NB4 (cell line): ENCODE results near the gene FMNL1.

Source experiments
- DNase-seq: peaks from one replicate; pipeline ENCODE4 v3.0.0; 2010; ENCODE audit warnings: low read depth
- H3K4me3 ChIP-seq: one replicate; pipeline ENCODE4 v1.5.1; 2011; ENCODE audit warnings: mild to moderate bottlenecking, low read depth, low read length, moderate library complexity
- CTCF ChIP-seq: IDR thresholded peaks from one replicate; pipeline ENCODE4 v1.5.1; 2012; ENCODE audit warnings: low read depth, low read length
- MAX ChIP-seq: IDR thresholded peaks from 2 replicates; pipeline ENCODE4 v1.6.1; 2011; ENCODE audit warnings: low read depth, low read length
- MYC ChIP-seq: IDR thresholded peaks from 2 replicates; pipeline ENCODE4 v1.6.1; 2011; ENCODE audit warnings: low read depth, low read length
- POLR2A ChIP-seq: IDR thresholded peaks from 2 replicates; pipeline ENCODE4 v1.6.1; 2011; ENCODE audit warnings: mild to moderate bottlenecking; ENCODE audit not compliant: insufficient read length; ENCODE audit errors: extremely low read depth

The FMNL1 gene

DNA sequence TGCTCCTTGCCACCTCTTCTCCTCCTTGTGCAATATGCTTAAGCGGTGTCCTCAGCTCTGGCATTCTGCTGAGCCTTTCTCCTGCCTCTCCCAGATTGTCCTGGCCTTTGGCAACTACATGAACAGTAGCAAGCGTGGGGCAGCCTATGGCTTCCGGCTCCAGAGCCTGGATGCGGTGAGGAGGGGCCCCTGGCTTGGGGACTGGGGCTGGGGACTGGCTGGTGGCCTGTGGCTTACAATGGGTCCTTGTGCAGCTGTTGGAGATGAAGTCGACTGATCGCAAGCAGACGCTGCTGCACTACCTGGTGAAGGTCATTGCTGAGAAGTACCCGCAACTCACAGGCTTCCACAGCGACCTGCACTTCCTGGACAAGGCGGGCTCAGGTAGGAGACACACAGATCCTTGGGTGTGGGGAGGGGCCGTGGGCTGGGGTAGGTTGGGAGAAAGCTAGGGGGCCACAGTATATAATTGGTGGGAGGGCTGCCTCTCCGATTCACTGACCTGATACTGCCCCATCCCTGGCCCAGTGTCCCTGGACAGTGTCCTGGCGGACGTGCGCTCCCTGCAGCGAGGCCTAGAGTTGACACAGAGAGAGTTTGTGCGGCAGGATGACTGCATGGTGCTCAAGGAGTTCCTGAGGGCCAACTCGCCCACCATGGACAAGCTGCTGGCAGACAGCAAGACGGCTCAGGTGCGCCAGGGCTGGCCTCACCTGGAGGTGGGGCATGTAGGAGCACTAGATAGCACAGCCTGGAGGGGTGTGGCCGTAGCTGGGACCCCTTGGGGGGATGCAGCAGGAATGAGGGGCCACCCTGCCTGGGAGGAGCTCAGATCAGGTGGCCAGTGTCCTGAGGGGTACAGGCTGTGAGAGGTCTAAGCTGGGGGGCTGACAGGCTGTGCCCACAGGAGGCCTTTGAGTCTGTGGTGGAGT lies 23.3 kb downstream of the FMNL1 start:
- TF ChIP-seq MAX (no peak), MYC (no peak), POLR2A (no peak), CTCF (no peak)
- H3K4me3 ChIP-seq: no peak overlapping the region
- no peak for DNase-seq

- peak overlapping the region; percentile 47 for H3K4me3 ChIP-seq
- DNase-seq: no peak
- TF ChIP-seq MAX (no peak), CTCF (no peak), MYC (no peak), POLR2A (no peak)
These were observed 24.7 kb downstream of the FMNL1 start for GRCh38 chr17:45246338-45246737.

- no peak for DNase-seq
- H3K4me3 ChIP-seq: peak overlapping the region; percentile 47
- TF ChIP-seq CTCF (peak; percentile 39), POLR2A (no peak), MYC (peak; percentile 1; the same call in 1 of the 2 replicates), MAX (no peak)
These were observed 25.3 kb downstream of the FMNL1 start for GRCh38 chr17:45246861-45247428.

DNA sequence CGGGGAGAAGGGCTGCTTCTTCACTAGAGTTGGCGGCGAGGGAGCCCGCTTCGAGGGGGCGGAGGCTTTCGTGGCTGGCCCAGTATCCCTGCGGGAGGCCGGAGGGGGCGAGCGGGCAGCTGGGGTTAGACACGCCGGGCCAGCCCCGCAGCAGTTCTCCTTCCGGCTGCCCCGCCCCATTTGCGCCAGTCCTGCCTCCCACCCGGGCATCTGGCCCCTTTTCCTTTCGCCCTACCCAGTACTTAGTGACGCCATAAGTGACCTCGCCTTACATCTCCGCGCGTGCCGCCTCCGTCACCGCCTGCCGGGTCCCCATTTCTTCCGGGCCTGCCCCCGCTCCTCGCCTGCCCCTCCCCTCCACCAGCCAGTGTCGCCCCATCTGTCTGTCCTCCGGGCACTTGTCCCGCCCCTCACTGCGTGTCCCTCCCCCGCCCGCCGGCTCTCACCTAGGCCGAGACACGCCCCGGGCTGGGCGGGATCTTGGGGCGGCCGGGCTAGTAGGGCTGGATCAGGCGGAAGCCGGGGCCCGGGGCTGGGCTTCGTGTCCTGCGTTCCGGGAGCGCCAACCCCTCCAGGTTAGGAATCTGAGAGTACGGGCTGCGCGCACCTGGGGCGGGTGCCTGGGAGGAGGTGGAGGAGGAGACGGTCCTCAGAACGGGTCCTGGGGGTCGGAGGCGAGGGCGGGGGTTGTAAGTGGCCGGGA lies 25.9 kb downstream of the FMNL1 start:
- H3K4me3 ChIP-seq: peak overlapping the region; percentile 58
- TF ChIP-seq MAX (peak; percentile 1; the same call in 1 of the 2 replicates), MYC (peak; percentile 3; the same call in 1 of the 2 replicates), CTCF (no peak), POLR2A (peak; percentile 71)
- DNase-seq: peak; percentile 97

DNA sequence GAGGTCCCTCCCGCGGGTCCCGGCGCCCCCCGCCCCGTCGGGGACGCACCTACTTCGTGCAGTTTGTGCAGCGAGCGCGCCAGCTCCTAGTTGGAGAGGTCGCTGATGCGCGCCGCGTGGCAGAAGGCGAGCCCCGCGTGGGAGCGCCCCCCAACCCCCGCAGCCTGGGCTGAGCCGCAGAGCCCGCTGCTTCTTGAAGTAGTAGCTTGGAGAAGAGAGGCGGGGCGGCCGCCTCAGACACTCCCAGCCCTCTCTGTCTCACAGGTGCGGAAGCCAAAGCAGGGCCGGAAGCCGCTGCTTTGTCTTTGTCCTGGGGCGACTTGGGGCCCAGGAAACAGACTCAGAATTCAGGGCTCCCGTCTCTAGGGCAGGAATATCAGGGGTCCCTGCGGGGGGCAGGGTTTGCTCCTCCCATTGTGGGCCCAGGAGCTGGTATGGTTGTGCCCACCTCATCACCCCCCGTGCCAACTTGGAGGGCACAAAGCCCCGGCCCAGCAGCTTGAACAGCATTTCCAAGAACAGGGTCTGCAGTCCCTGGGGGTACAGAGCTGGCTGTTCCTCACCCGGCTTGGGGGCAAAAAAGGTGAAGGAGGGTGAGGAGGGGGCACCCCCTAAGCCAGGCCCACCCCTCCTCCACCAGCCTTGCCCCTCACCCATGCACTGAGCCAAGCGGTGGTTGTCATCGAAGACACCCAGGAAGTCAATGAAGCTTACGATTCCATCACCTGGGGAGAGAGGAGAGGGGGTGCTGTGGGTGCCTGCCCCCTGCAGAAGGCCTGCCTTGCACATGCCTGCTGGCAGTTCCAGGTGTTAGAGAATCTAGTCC lies 26.7 kb downstream of the FMNL1 start:
- TF ChIP-seq POLR2A (no peak), MYC (peak; percentile 54), CTCF (no peak), MAX (peak; percentile 26; the same call in 1 of the 2 replicates)
- DNase-seq: peak; percentile 73
- H3K4me3 ChIP-seq: peak overlapping the region; percentile 58
